ENCODE results near the gene CHSY3. TPM values are rescaled to one million over a fixed set of nuclear protein-coding genes. Genes with fewer than 3 reads are reported as not detected.
"Not testable (repeated sequence)": the region's sequence is repeated elsewhere in the genome, so short reads cannot be mapped to it uniquely, and the experiment has no call there.

The CHSY3 gene
- total RNA-seq, 2 donors from 2014 or later, result 24.3 to 28.3 TPM

DNA sequence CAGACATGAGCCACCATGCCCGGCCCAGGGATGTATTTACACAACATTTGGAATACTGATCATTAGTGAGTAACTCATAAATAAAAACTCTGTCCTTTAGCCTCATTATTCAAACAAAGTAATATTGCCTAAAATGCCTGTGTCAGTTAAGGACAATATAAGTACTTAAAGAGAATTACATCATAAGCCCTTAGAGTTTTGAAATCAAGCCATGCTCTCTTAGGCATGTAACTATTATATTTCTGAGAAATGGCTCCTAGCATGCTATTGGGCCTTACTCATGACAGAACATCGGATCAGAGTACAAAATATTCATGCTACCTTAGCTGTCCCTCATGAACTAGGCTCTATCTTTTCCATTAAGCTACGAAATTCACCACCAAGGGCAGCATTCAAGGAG, 309.3 kb downstream of the CHSY3 start:
- H3K36me3 ChIP-seq, result no peaks in the 10 kb centered on the region
- TF ChIP-seq CTCF (IDR thresholded peaks at IDR 0.05), result no peak
- H3K4me3 ChIP-seq, result no peak overlapping the region
- DNase-seq (ENCODE audit: low spot score) (no peak), ATAC-seq (ENCODE audit: insufficient number of reproducible peaks, low FRiP score, low read depth) (no peak)
- peaks cover 6 to 17% of the 10 kb centered on the region in 2 donors for H3K4me1 ChIP-seq (ENCODE audit: control insufficient read depth in 1 of 2, low read depth in 2 of 2)
- H3K27ac ChIP-seq, result no peak overlapping the region
- no peaks in the 10 kb centered on the region for H3K9me3 ChIP-seq
- H3K27me3 ChIP-seq (replicated peaks; ENCODE audit: insufficient read depth), result no peaks in the 10 kb centered on the region

DNA sequence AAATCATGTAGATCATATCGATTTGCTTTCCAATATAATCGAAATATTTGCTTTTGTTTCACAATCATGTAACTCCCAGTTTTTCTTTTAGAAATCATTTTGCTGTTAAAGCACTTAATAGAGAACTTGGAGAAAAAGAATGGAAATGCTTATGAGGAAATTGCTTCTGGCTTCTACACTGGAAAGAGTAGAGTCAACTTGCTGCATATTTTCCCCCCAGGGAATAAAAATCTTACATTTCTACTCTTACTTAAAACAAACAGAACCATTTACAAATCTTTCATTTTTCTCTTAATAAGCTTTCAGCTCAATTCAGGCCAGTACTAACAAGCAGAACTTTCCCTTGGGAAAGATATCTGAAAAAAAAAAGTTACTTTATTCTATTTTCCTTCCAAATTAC, 312.0 kb downstream of the CHSY3 start:
- H3K9me3 ChIP-seq, result no peaks in the 10 kb centered on the region
- DNase-seq (ENCODE audit: low spot score) (no peak), ATAC-seq (ENCODE audit: insufficient number of reproducible peaks, low FRiP score, low read depth) (no peak)
- no peak overlapping the region for H3K27ac ChIP-seq
- no peak overlapping the region for H3K4me3 ChIP-seq
- H3K27me3 ChIP-seq (replicated peaks; ENCODE audit: insufficient read depth), result no peaks in the 10 kb centered on the region
- peaks cover 6 to 17% of the 10 kb centered on the region in 2 donors for H3K4me1 ChIP-seq (ENCODE audit: control insufficient read depth in 1 of 2, low read depth in 2 of 2)
- no peak for TF ChIP-seq CTCF (IDR thresholded peaks at IDR 0.05)
- no peaks in the 10 kb centered on the region for H3K36me3 ChIP-seq

DNA sequence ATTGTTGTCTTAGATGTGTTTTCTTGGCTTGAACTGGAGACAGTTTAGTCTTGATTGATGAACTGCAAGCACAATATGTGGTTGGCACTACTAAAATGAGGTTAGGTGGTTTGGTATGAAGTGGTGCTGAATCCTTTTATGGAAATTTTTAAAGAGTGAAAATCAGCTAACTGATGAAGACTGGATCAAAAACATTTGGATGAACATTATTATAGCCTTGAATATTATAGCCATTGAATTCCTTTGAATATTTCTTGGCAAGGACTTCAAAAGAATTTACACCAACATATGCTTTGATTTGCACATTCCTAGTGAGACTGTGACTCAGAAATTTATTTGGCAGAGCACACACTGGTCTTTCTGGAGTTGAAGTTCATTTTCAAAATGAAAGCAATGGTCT, 318.3 kb downstream of the CHSY3 start:
- H3K4me3 ChIP-seq, result peak overlapping the region; percentile 19
- DNase-seq (ENCODE audit: low spot score) (no peak), ATAC-seq (ENCODE audit: insufficient number of reproducible peaks, low FRiP score, low read depth) (no peak)
- no peaks in the 10 kb centered on the region for H3K27me3 ChIP-seq (replicated peaks; ENCODE audit: insufficient read depth)
- H3K4me1 ChIP-seq (ENCODE audit: control insufficient read depth in 1 of 2, low read depth in 2 of 2), result peaks cover 0 to 6% of the 10 kb centered on the region in 2 donors
- no peak overlapping the region for H3K27ac ChIP-seq
- TF ChIP-seq CTCF (IDR thresholded peaks at IDR 0.05), result no peak
- no peaks in the 10 kb centered on the region for H3K9me3 ChIP-seq
- no peaks in the 10 kb centered on the region for H3K36me3 ChIP-seq

- not testable (repeated sequence) for ATAC-seq (ENCODE audit: insufficient number of reproducible peaks, low FRiP score, low read depth); H3K27me3 ChIP-seq (replicated peaks; ENCODE audit: insufficient read depth)
Observed at GRCh38 chr5:130226556-130226955, 322.3 kb downstream of the CHSY3 start.

GRCh38 chr5:130227699-130228098, 323.4 kb downstream of the CHSY3 start:
- no peak for TF ChIP-seq CTCF (IDR thresholded peaks at IDR 0.05)
- Histone ChIP-seq H3K4me3 (no peak overlapping the region), H3K27ac (no peak overlapping the region), H3K9me3 (no peaks in the 10 kb centered on the region), H3K36me3 (no peaks in the 10 kb centered on the region), H3K27me3 (replicated peaks; ENCODE audit: insufficient read depth) (no peaks in the 10 kb centered on the region), H3K4me1 (ENCODE audit: control insufficient read depth in 1 of 2, low read depth in 2 of 2) (peaks cover 0 to 5% of the 10 kb centered on the region in 2 donors)
- no peak for DNase-seq (ENCODE audit: low spot score)
- ATAC-seq (ENCODE audit: insufficient number of reproducible peaks, low FRiP score, low read depth), result no peak

More at GRCh38 chr5:130226556-130226955, 322.3 kb downstream of the CHSY3 start:
- not testable (repeated sequence) for H3K9me3 ChIP-seq; DNase-seq (ENCODE audit: low spot score); H3K36me3 ChIP-seq; H3K27ac ChIP-seq; H3K4me1 ChIP-seq (ENCODE audit: control insufficient read depth in 1 of 2, low read depth in 2 of 2); H3K4me3 ChIP-seq

GRCh38 chr5:130231786-130232185, 327.5 kb downstream of the CHSY3 start:
- TF ChIP-seq CTCF (IDR thresholded peaks at IDR 0.05), result no peak
- Histone ChIP-seq H3K9me3 (no peaks in the 10 kb centered on the region), H3K4me3 (no peak overlapping the region), H3K4me1 (ENCODE audit: control insufficient read depth in 1 of 2, low read depth in 2 of 2) (no peaks in the 10 kb centered on the region), H3K36me3 (no peaks in the 10 kb centered on the region), H3K27ac (no peak overlapping the region), H3K27me3 (replicated peaks; ENCODE audit: insufficient read depth) (no peaks in the 10 kb centered on the region)
- DNase-seq (ENCODE audit: low spot score), result no peak
- ATAC-seq (ENCODE audit: insufficient number of reproducible peaks, low FRiP score, low read depth), result no peak

Measured in thoracic aorta (tissue), 2 donors.